GM23248 (cell line): ENCODE measurements around the gene ZDHHC13.

Source experiments
- EZH2 ChIP-seq: fragments of 200-600 bp; sonication (generic); IDR thresholded peaks from 2 replicates; pipeline ENCODE4 v1.6.1; 2018; ENCODE audit warnings: antibody characterized with exemption, mild to moderate bottlenecking; ENCODE audit not compliant: insufficient read depth, poor library complexity, severe bottlenecking
- EZH2phosphoT487 ChIP-seq: fragments of 200-600 bp; sonication (generic); IDR thresholded peaks from 2 replicates; pipeline ENCODE4 v1.6.1; 2018; ENCODE audit warnings: antibody characterized with exemption, moderate library complexity, mild to moderate bottlenecking, low read depth; ENCODE audit not compliant: insufficient read depth

GRCh38 chr11:19168090-19168489, 51.1 kb downstream of the ZDHHC13 start:
- TF ChIP-seq EZH2 (no peak), EZH2phosphoT487 (no peak)
